Body of pancreas (tissue), 4 donors: ENCODE data around the gene MS4A14. TPM values are rescaled to one million over a fixed set of nuclear protein-coding genes. Genes with fewer than 3 reads are reported as not detected.

Experiments used
- ATAC-seq: fragments of 150-250 bp; one replicate; pipeline ENCODE4 v1.9.1; 2016
- DNase-seq, 4 donors: peaks; one replicate each; pipeline ENCODE4 v3.0.0-alpha.2; 2019
- H3K27ac ChIP-seq, 4 donors: fragments of 200-600 bp; sonication (generic); 1 replicate in 3 of 4; 2 replicates in 1 of 4; pipeline versions ENCODE4 v1.5.1 to v1.6.1; 2016 to 2019; ENCODE audit warnings: mild to moderate bottlenecking in 1 of 4, mixed read lengths in 1 of 4, moderate library complexity in 1 of 4
- H3K27me3 ChIP-seq, 2 donors: fragments of 200-600 bp; sonication (generic); one replicate each; pipeline ENCODE4 v1.6.0; 2016; ENCODE audit warnings: mild to moderate bottlenecking in 1 of 2
- H3K36me3 ChIP-seq, 2 donors: fragments of 200-600 bp; sonication (generic); replicated peaks in 1 of 2; 2 replicates each; pipeline ENCODE4 v1.5.1; 2016; ENCODE audit warnings: low read depth in 2 of 2; ENCODE audit not compliant: insufficient read depth in 1 of 2
- H3K4me1 ChIP-seq: fragments of 200-600 bp; sonication (generic); one replicate; pipeline ENCODE4 v1.6.0; 2016
- H3K4me3 ChIP-seq, 2 donors: fragments of 200-600 bp; sonication (generic); 1 replicate in 1 of 2; 2 replicates in 1 of 2; pipeline ENCODE4 v1.5.1; 2016 to 2019
- H3K9me3 ChIP-seq, 3 donors: fragments of 200-600 bp; sonication (generic); 1 replicate in 2 of 3; 2 replicates in 1 of 3; pipeline ENCODE4 v1.5.1; 2016
- CTCF ChIP-seq, 7 experiments: fragments of 450-650 bp in 4 of 7; fragments of 200-600 bp in 3 of 7; sonication (generic) in 3 of 7; IDR thresholded peaks; one replicate each; pipeline ENCODE4 v1.5.1; 2016 to 2019; ENCODE audit warnings: antibody characterized with exemption in 7 of 7
- POLR2A ChIP-seq, 3 donors: fragments of 450-650 bp; IDR thresholded peaks; one replicate each; pipeline ENCODE4 v1.6.1; 2016; ENCODE audit warnings: antibody characterized with exemption in 3 of 3, mild to moderate bottlenecking in 2 of 3
- WGBS, 2 donors: methylation state at CpG; one replicate each; pipeline ENCODE4 v1.1.5; 2017; 5-methylcytosine and 5-hydroxymethylcytosine counted together
- intact Hi-C: fragments of 100-400 bp; cut with DNase I; formaldehyde crosslinking; loops from one replicate; pipeline ENCODE4 v1.15.1; 2023
- total RNA-seq, 2 donors: library from RNA; depleted of rRNA; stranded (reverse); fragments of >200 nt; gene quantifications; one replicate each; pipeline ENCODE4 v1.1.0, GENCODE V29; 2016

The MS4A14 gene
- total RNA-seq, 2 donors from 2014 or later: 1.3 TPM

GRCh38 chr11:60454212-60454611, 58.0 kb downstream of the MS4A14 start:
- H3K9me3 ChIP-seq: no peaks in the 10 kb centered on the region
- DNase-seq (no peak), ATAC-seq (no peak)
- no peak overlapping the region for H3K4me3 ChIP-seq
- H3K36me3 ChIP-seq: no peaks in the 10 kb centered on the region
- intact Hi-C loops: no loop called here
- H3K27me3 ChIP-seq: no peaks in the 10 kb centered on the region
- H3K4me1 ChIP-seq: no peaks in the 10 kb centered on the region
- TF ChIP-seq CTCF (IDR thresholded peaks at IDR 0.05) (no peak), POLR2A (IDR thresholded peaks at IDR 0.05) (no peak)
- no peak overlapping the region for H3K27ac ChIP-seq

- DNase-seq (no peak), ATAC-seq (no peak)
- no peak for TF ChIP-seq POLR2A (IDR thresholded peaks at IDR 0.05)
- no peak for TF ChIP-seq CTCF (IDR thresholded peaks at IDR 0.05)
- Histone ChIP-seq H3K9me3 (no peaks in the 10 kb centered on the region), H3K27ac (no peak within 1 kb of the TSS), H3K27me3 (no peaks in the 10 kb centered on the region), H3K4me1 (no peaks in the 10 kb centered on the region), H3K36me3 (no peaks in the 10 kb centered on the region), H3K4me3 (no peak within 1 kb of the TSS)
- 61 to 78% methylated on average over 4 of the region's 4 CpGs for WGBS, 2 donors
- intact Hi-C loops: no loop called here
Measured at GRCh38 chr11:60455531-60456042, 59.3 kb downstream of the MS4A14 start, which contains the start of gene MS4A1. TSS of gene MS4A1 (plus strand) at chr11:60455847. CDS start at chr11:60462375, 6,528 bp downstream.

- TF ChIP-seq POLR2A (IDR thresholded peaks at IDR 0.05) (no peak), CTCF (IDR thresholded peaks at IDR 0.05) (no peak)
- WGBS, 2 donors: 54 to 71% methylated on average over 3 of the region's 3 CpGs
- intact Hi-C loops: no loop called here
- no peaks in the 10 kb centered on the region for H3K27me3 ChIP-seq
- H3K4me3 ChIP-seq: no peak overlapping the region
- no peak for ATAC-seq
- H3K4me1 ChIP-seq: no peaks in the 10 kb centered on the region
- H3K27ac ChIP-seq: no peak overlapping the region
- DNase-seq: no peak
- H3K9me3 ChIP-seq: no peaks in the 10 kb centered on the region
- H3K36me3 ChIP-seq: no peaks in the 10 kb centered on the region
Measured at GRCh38 chr11:60457576-60457975, 61.3 kb downstream of the MS4A14 start.

- no peak overlapping the region for H3K4me3 ChIP-seq
- TF ChIP-seq POLR2A (IDR thresholded peaks at IDR 0.05): no peak
- TF ChIP-seq CTCF (IDR thresholded peaks at IDR 0.05): no peak
- ATAC-seq: no peak
- 95 to 100% methylated on average over 1 of the region's 1 CpG for WGBS, 2 donors
- no peaks in the 10 kb centered on the region for H3K36me3 ChIP-seq
- no peaks in the 10 kb centered on the region for H3K27me3 ChIP-seq
- DNase-seq: no peak
- no peaks in the 10 kb centered on the region for H3K4me1 ChIP-seq
- intact Hi-C loops: no loop called here
- no peaks in the 10 kb centered on the region for H3K9me3 ChIP-seq
- no peak overlapping the region for H3K27ac ChIP-seq
Measured at GRCh38 chr11:60459345-60459744, 63.1 kb downstream of the MS4A14 start.

Other genes with a start within 250 kb of the MS4A14 start
- 10 to 100 TPM in 1 of 2 donors, 1 to 10 TPM in 1; 5.9 to 24.9 TPM for gene MS4A6A, start 213.4 kb upstream of the MS4A14 start, total RNA-seq
- gene MS4A4E, start 153.3 kb upstream of the MS4A14 start, total RNA-seq: not detected
- 10 to 100 TPM in 1 of 2 donors, 1 to 10 TPM in 1; 1.3 to 16.3 TPM for gene MS4A4A, start 115.8 kb upstream of the MS4A14 start, total RNA-seq
- not detected for gene MS4A6E, start 69.2 kb upstream of the MS4A14 start, total RNA-seq
- gene MS4A7, start 17.9 kb upstream of the MS4A14 start, total RNA-seq: 10 to 100 TPM in 1 of 2 donors, 1 to 10 TPM in 1; 9.2 to 10.9 TPM
- gene MS4A5, start 33.1 kb downstream of the MS4A14 start, total RNA-seq: not detected
- not detected for gene MS4A1, start 59.4 kb downstream of the MS4A14 start, total RNA-seq
- not detected for gene MS4A12, start 96.3 kb downstream of the MS4A14 start, total RNA-seq
- gene MS4A13, start 118.9 kb downstream of the MS4A14 start, total RNA-seq: not detected